Hippocampal formation (tissue), 2 donors: ENCODE measurements around the gene VIT.
"Not testable (repeated sequence)": the region's sequence is repeated elsewhere in the genome, so short reads cannot be mapped to it uniquely, and the experiment has no call there.

Experiments
- DNase-seq, 2 donors: peaks; one replicate each; lab custom pipeline; 2025; lab: John Stamatoyannopoulos, UW

Gene VIT

GRCh38 chr2:36807223-36807886 is 110.8 kb downstream of the VIT start:
- DNase-seq, result no peak

DNA sequence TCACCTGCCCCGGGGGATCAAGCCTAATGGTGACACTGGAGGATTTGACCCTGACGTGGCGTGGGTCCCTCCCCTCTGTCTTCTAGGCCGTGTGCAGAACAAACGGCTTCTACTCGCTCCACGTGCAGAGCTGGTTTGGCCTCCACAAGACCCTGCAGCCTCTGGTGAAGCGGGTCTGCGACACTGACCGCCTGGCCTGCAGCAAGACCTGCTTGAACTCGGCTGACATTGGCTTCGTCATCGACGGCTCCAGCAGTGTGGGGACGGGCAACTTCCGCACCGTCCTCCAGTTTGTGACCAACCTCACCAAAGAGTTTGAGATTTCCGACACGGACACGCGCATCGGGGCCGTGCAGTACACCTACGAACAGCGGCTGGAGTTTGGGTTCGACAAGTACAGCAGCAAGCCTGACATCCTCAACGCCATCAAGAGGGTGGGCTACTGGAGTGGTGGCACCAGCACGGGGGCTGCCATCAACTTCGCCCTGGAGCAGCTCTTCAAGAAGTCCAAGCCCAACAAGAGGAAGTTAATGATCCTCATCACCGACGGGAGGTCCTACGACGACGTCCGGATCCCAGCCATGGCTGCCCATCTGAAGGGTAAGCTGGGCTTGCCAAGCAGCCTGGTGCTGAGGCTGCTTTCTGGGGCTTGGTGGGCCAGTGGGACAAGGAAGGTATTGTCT is 112.0 kb downstream of the VIT start:
- no peak for DNase-seq

- no peak for DNase-seq
Observed at GRCh38 chr2:36809069-36809445, 112.5 kb downstream of the VIT start.

DNA sequence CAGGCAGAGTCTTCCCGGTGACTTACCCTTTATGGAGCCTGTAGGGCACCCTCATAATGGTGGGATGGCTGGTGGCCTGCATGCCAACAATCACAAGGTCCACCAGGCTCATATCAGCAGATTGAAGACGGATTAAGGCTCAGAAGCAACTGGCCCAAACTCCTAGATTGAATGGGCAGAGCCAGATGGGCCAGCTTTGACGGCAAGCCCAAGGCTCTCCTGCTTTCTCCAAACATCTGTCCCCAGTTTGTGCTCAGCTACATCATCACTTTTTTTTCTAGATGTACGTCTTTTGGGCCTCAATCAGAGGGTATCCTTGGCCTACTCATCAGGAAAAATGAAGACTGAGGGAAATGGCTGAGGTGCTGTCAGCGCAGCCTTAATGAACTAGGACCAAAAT is 114.6 kb downstream of the VIT start:
- no peak for DNase-seq

DNA sequence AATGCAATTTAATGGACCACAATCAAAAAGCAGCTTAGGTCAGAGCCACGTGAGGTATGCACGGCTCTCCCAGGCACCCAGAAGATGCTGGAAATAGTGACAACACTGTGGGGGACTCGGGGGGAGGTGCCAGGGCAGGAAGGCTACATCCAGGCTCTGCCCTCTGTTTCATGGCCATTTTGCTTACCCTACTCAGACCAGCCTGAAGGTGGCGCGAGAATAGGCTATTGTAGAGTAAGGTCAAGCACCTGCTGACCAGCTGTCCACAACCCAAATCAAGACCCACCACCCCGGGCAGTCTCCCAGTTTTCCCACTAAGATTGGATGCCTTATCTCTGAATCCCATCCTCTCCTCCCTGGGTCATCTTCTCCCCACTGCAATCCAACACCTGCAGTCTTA is 115.7 kb downstream of the VIT start:
- DNase-seq, result no peak

GRCh38 chr2:36818542-36818941 is 122.0 kb downstream of the VIT start:
- no peak for DNase-seq

- DNase-seq, result no peak
Observed at GRCh38 chr2:36819095-36819711, 122.7 kb downstream of the VIT start.

GRCh38 chr2:36820942-36821605 is 124.6 kb downstream of the VIT start:
- DNase-seq, result no peak

DNA sequence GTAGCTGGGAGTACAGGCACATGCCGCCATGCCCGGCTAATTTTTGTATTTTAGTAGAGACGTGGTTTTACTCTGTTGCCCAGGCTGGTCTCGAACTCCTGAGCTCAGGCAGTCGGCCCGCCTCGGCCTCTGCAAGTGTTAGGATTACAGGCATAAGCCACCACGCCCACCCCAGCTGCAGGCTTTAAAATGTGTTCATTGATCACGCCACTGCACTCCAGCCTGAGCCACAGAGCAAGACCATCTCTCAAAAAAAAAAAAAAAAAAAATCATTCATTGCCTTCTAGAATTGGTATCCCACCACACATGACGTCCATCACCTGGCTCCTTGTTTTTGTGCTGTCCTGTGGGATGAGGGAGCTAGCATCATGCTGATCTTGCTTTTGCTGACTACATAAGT is 127.4 kb downstream of the VIT start:
- no peak for DNase-seq

- no peak for DNase-seq
Observed at GRCh38 chr2:36824273-36824672, 127.8 kb downstream of the VIT start.

DNA sequence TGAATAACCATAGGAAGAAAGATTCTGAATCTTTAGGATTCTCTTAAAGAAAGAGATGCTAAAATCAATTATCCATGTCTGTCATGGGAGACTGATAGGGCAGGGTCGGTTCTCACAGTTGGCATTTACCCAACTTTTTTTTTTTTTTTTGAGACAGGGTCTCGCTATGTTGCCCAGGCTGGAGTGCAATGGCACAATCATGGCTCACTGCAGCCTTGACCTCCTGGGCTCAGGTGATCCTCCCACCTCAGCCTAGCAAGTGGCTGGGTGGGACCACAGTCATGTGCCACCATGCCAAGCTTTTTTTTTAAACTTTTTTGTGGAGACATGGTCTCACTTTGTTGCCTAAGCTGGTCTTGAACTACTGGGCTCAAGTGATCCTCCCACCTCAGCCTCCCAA is 128.2 kb downstream of the VIT start:
- DNase-seq, result not testable (repeated sequence)

DNA sequence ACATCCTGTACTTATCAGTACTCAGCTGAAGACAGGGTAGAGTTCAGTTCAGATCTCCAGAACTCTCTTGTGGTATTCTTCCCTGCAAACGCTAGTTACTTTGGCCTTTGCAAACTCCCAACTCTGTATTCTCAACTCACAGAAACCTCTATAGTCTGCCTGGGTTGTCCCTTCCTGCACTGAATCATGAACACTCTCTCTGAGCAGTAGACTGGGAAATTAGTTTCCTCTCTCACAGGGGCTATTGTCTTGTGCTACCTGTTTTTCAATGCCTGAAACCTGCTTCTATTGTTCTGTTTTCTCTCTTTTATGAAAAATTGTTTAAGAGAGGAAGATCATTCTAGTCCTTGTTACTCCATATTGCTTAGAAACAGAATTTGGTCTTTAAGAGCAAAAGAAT is 134.7 kb downstream of the VIT start:
- no peak for DNase-seq

- no peak for DNase-seq
Observed at GRCh38 chr2:36834203-36834602, 137.7 kb downstream of the VIT start.

- DNase-seq, result no peak
Observed at GRCh38 chr2:36834731-36835524, 138.4 kb downstream of the VIT start.

GRCh38 chr2:36839976-36840617 is 143.6 kb downstream of the VIT start:
- no peak for DNase-seq

DNA sequence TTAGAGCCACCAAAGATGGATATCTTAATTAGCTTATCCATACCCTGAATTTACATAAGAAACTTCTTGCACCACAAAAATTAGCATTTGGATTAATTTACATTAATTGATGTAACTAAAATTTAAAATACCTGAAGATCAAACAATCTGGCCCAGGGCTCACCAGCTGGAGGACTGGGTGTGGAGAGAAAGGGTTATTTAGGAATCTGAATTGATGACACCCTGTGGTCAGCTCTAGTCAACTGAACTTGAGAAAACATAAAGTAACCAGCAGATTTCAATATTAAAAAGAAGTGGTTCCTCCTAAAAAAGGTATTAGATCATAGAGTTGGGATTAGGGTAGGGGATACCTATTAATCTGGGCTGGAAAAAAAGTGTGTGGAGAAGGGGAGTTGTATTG is 147.3 kb downstream of the VIT start:
- no peak for DNase-seq

GRCh38 chr2:36849265-36849664 is 152.8 kb downstream of the VIT start:
- DNase-seq, result no peak

DNA sequence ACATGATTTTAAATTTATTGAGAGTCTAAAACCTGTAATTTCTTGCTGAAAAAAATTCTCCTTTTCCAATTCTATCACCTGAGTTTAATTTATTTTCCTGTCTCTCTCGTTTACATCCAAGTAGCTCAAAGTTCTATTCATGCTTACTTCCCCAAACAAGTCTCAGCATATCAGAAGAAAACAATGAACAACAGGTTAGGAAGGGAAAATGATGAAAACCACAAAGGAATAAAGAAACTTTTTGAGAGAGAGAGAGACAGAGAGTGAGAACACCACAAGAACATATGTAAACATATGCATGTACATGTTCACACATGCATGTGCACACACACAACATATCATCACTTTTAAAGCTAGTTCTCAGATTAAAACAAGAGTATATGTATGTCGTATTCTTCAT is 157.7 kb downstream of the VIT start:
- DNase-seq, result no peak

DNA sequence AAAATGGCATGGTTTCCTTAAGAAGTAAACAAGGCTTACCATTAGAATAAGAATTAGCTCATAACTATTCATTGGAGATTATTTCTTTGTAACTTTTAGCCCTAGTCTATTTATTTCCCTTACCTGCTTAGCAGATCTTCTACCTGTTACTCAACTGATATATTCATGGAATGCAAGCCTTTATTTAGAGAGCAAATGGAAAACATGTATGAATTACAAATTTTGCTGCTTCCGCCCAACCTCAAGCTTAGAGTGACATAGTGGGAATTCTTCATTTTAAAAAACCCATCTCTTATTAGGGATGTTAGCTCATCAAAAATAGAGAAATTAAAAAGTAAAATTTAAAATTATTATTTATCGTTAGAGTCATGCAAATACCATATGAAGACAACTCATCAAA is 158.9 kb downstream of the VIT start:
- no peak for DNase-seq

DNA sequence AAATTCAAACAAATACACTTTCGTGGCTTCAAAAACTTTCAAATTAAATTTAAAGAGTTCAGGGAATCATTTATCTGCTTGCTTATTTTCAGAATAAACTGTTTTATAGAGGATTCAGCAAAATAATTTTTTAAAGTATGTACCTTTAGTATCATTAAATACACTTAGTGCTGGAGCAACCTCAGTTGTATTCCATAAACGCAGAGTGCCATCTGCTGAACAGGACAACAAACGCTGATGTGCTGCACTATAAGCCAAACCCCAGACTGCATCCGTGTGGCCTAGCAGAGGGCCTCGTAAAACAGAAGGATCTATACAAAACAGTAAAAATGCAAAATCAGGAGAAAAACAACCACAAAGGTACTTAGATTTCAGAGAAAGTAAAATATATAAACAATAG is 161.2 kb downstream of the VIT start:
- DNase-seq, result no peak

GRCh38 chr2:36858551-36859365 is 162.3 kb downstream of the VIT start:
- no peak for DNase-seq
